H1 (cell line): Measurements from ENCODE around the gene FRRS1.

Experiments used
- CHD1 ChIP-seq: IDR thresholded peaks from 2 replicates; pipeline ENCODE4 v1.6.1; 2012; ENCODE audit warnings: low read depth, low read length, improper control_type of control experiment
- CHD2 ChIP-seq: IDR thresholded peaks from 2 replicates; pipeline ENCODE4 v1.6.1; 2012; ENCODE audit warnings: low read length, improper control_type of control experiment
- CTCF ChIP-seq, 3 experiments: IDR thresholded peaks; 1 replicate in 2 of 3; 2 replicates in 1 of 3; pipeline versions ENCODE4 v1.5.1 to v1.6.1; 2011; ENCODE audit warnings: low read length in 3 of 3, mild to moderate bottlenecking in 3 of 3, inconsistent platforms in 2 of 3, low read depth in 1 of 3, moderate library complexity in 1 of 3; ENCODE audit not compliant: insufficient read depth in 1 of 3; ENCODE audit errors: control extremely low read depth in 1 of 3
- GABPA ChIP-seq: IDR thresholded peaks from 2 replicates; pipeline ENCODE4 v1.6.1; 2011; ENCODE audit warnings: mild to moderate bottlenecking, low read length, moderate library complexity, borderline replicate concordance; ENCODE audit not compliant: insufficient read depth
- HDAC2 ChIP-seq, 2 experiments: fragments of 300-600 bp in 1 of 2; sonication (generic) in 1 of 2; IDR thresholded peaks; 2 replicates each; pipeline ENCODE4 v1.6.1; 2011 to 2012; ENCODE audit warnings: low read depth in 2 of 2, low read length in 2 of 2, mild to moderate bottlenecking in 2 of 2, moderate library complexity in 2 of 2, borderline replicate concordance in 1 of 2, inconsistent platforms in 1 of 2
- KDM1A ChIP-seq: fragments of 200-600, 300-600 bp; sonication (generic); IDR thresholded peaks from 2 replicates; pipeline ENCODE4 v1.7.1; 2016; ENCODE audit warnings: mild to moderate bottlenecking, low read length, borderline replicate concordance
- POLR2A ChIP-seq, 2 experiments: IDR thresholded peaks; 1 replicate in 1 of 2; 2 replicates in 1 of 2; pipeline ENCODE4 v1.6.1; 2011; ENCODE audit warnings: low read depth in 2 of 2, low read length in 2 of 2, mild to moderate bottlenecking in 2 of 2; ENCODE audit errors: control extremely low read depth in 1 of 2
- POLR2AphosphoS5 ChIP-seq: IDR thresholded peaks from 2 replicates; pipeline ENCODE4 v1.6.1; 2011; ENCODE audit warnings: low read depth, low read length
- RFX5 ChIP-seq: IDR thresholded peaks from 2 replicates; pipeline ENCODE4 v1.6.1; 2011; ENCODE audit warnings: low read depth, low read length, improper control_type of control experiment, borderline replicate concordance
- RXRA ChIP-seq: IDR thresholded peaks from 2 replicates; pipeline ENCODE4 v1.6.1; 2011; ENCODE audit warnings: low read depth, mild to moderate bottlenecking, low read length, moderate library complexity; ENCODE audit not compliant: insufficient read depth
- SIRT6 ChIP-seq: IDR thresholded peaks from one replicate; pipeline ENCODE4 v1.7.1; 2012; ENCODE audit warnings: low read length, inconsistent platforms
- SRF ChIP-seq: IDR thresholded peaks from 2 replicates; pipeline ENCODE4 v1.6.1; 2011; ENCODE audit warnings: mild to moderate bottlenecking, low read depth, low read length, moderate library complexity
- TAF1 ChIP-seq: IDR thresholded peaks from 2 replicates; pipeline ENCODE4 v1.6.1; 2011; ENCODE audit warnings: mild to moderate bottlenecking, low read depth, low read length

GRCh38 chr1:99814373-99814900 is 48.0 kb upstream of the FRRS1 start:
- TF ChIP-seq CTCF (IDR thresholded peaks at IDR 0.05; ENCODE audit: control extremely low read depth in 1 of 3, insufficient read depth in 1 of 3, low read depth in 1 of 3, low read length in 3 of 3): no peak
- TF ChIP-seq CHD1: no peak
- no peak for TF ChIP-seq RFX5
- no peak for TF ChIP-seq TAF1
- TF ChIP-seq POLR2A (IDR thresholded peaks at IDR 0.05; ENCODE audit: control extremely low read depth in 1 of 2, low read depth in 2 of 2, low read length in 2 of 2): no peak
- TF ChIP-seq HDAC2 (IDR thresholded peaks at IDR 0.05; ENCODE audit: borderline replicate concordance in 1 of 2, low read depth in 2 of 2, low read length in 2 of 2): no peak
- no peak for TF ChIP-seq POLR2AphosphoS5
- no peak for TF ChIP-seq GABPA
- TF ChIP-seq SRF: no peak
- no peak for TF ChIP-seq RXRA
- TF ChIP-seq SIRT6: no peak
- no peak for TF ChIP-seq CHD2
- no peak for TF ChIP-seq KDM1A
